Adrenal gland (tissue), 5 donors: ENCODE data around the gene MAP1LC3A.

ENCODE experiments used
- POLR2A ChIP-seq, 2 donors: fragments of 450-650 bp; IDR thresholded peaks; one replicate each; pipeline ENCODE4 v1.6.1; 2017; ENCODE audit warnings: antibody characterized with exemption in 2 of 2, mild to moderate bottlenecking in 2 of 2, moderate library complexity in 1 of 2
- TF ChIP-seq, protein P1 (sequence below), 6 experiments: fragments of 450-650 bp in 4 of 6; fragments of 200-600 bp in 2 of 6; sonication (generic) in 1 of 6; IDR thresholded peaks; 1 replicate in 5 of 6; 2 replicates in 1 of 6; pipeline versions ENCODE4 v1.5.1 to v1.8.0; 2016 to 2021; ENCODE audit warnings: antibody characterized with exemption in 6 of 6, mild to moderate bottlenecking in 2 of 6, moderate library complexity in 1 of 6
- donor health status: DM: no; HTN: no; CAD: no.

DNA sequence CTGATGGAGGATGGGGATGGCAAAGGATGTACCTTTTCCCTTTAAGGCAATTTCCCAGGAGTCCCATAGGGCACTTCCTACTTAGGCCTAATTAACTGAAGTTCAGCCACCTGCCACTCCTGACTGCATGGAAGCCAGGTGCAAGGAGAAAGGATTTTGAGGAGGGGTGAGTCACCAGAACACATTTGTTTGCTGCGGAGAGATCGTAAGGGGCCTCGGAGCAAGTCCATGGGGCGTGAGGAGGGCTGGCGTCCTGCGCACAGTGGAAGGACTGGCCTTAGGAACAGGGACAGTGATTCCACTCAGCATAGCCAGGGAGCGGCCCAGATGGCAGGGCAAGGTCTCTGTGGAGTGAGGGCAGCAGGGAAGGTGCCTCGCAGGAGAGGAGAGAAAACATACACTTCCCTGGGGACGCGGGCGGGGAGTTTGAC, 11.8 kb upstream of the MAP1LC3A start:
- TF ChIP-seq POLR2A (IDR thresholded peaks at IDR 0.05): no peak
- TF ChIP-seq, protein P1, sequence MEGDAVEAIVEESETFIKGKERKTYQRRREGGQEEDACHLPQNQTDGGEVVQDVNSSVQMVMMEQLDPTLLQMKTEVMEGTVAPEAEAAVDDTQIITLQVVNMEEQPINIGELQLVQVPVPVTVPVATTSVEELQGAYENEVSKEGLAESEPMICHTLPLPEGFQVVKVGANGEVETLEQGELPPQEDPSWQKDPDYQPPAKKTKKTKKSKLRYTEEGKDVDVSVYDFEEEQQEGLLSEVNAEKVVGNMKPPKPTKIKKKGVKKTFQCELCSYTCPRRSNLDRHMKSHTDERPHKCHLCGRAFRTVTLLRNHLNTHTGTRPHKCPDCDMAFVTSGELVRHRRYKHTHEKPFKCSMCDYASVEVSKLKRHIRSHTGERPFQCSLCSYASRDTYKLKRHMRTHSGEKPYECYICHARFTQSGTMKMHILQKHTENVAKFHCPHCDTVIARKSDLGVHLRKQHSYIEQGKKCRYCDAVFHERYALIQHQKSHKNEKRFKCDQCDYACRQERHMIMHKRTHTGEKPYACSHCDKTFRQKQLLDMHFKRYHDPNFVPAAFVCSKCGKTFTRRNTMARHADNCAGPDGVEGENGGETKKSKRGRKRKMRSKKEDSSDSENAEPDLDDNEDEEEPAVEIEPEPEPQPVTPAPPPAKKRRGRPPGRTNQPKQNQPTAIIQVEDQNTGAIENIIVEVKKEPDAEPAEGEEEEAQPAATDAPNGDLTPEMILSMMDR (IDR thresholded peaks at IDR 0.05): no peak
